ENCODE results near the gene CDH23. TPM values are rescaled to one million over a fixed set of nuclear protein-coding genes. Genes with fewer than 3 reads are reported as not detected.

CDH23 gene
- total and polyA plus RNA-seq, 9 of the 15 experiments (the other 6 are each of a cell fraction or from before 2014, with no cell fraction given), result 0.18 to 1.2 (median 0.47) TPM

- 48% methylated on average over 20 of the region's 20 CpGs for WGBS (ENCODE audit: insufficient coverage, low coverage, missing lambda C conversion rate)
- DNase-seq (ENCODE audit: extremely low read depth in 1 of 4, low spot score in 3 of 4) (peak; percentile 52 to 72 (median 67)), ATAC-seq (peak; percentile 81), FAIRE-seq (peak; percentile 88)
- no peaks in the 10 kb centered on the region for H4K20me1 ChIP-seq (replicated peaks; ENCODE audit: control insufficient read depth, insufficient read depth, low read length)
- H3K27ac ChIP-seq (ENCODE audit: extremely low read depth, low read depth, low read length), result no peak overlapping the region
- peak overlapping the region in 1 of 2 experiments; percentile 66; a peak in 2 of 4 replicates for H3K9ac ChIP-seq (ENCODE audit: insufficient read depth in 1 of 2, low read depth in 2 of 2, low read length in 2 of 2)
- in situ Hi-C loops (cut with MboI) (no loop called here), intact Hi-C loops (cut with micrococcal nuclease) (no loop called here)
- H3K4me3 ChIP-seq, result no peak overlapping the region
- no peaks in the 10 kb centered on the region for H3K9me3 ChIP-seq (replicated peaks; ENCODE audit: control insufficient read depth, insufficient read depth, low read depth, low read length)
- H3K79me2 ChIP-seq (ENCODE audit: control insufficient read depth, insufficient read depth, low read length), result no peaks in the 10 kb centered on the region
- ChIA-PET POLR2A (interaction anchor here (1.1 to 1.7 kb wide), 2 partner anchors 11 to 13 kb away, joined by 6 read pairs; no protein-coding TSS in a partner anchor), CTCF (ENCODE audit: low intra/inter-chr PET ratio) (interaction anchor here (0.7 kb wide), 1 partner anchor 197 kb away, joined by 3 read pairs; no protein-coding TSS in a partner anchor)
- peaks cover 17 to 32% of the 10 kb centered on the region in 2 experiments for H3K27me3 ChIP-seq (ENCODE audit: control insufficient read depth in 2 of 2, insufficient read depth in 2 of 2, low read length in 2 of 2)
- peaks cover 13 to 19% of the 10 kb centered on the region in 2 experiments; a peak in 4 of 5 replicates for H3K4me1 ChIP-seq (replicated peaks in 1 of 2; ENCODE audit: control insufficient read depth in 2 of 2, insufficient read depth in 2 of 2, low read length in 2 of 2)
- BruUV-seq (replicated peaks), result no TSS peak
- H2AFZ ChIP-seq (ENCODE audit: low read depth, low read length), result peak overlapping the region; percentile 63; the same call in 1 of the 2 replicates
- H3K36me3 ChIP-seq (ENCODE audit: control insufficient read depth, insufficient read depth, low read length), result no peaks in the 10 kb centered on the region
- no peaks in the 10 kb centered on the region for H3K9me1 ChIP-seq (ENCODE audit: control insufficient read depth, insufficient read depth, low read length)
- peak overlapping the region; percentile 12; the same call in 1 of the 2 replicates for H3K4me2 ChIP-seq (ENCODE audit: insufficient read depth, low read length)
- TF ChIP-seq ELK3 (CRISPR knock-in tag; IDR thresholded peaks at IDR 0.05), result no peak
- TF ChIP-seq ETS1 (conservative IDR thresholded peaks at IDR 0.05; ENCODE audit: control insufficient read depth, low read depth, low read length), result no peak
- TF ChIP-seq SUPT5H (IDR thresholded peaks at IDR 0.05), result no peak
- TF ChIP-seq SMARCA4 (IDR thresholded peaks at IDR 0.05), result no peak
- TF ChIP-seq GATA2 (CRISPR knock-in tag; IDR thresholded peaks at IDR 0.05), result no peak
- TF ChIP-seq JUN (IDR thresholded peaks at IDR 0.05; ENCODE audit: borderline replicate concordance, low read depth, low read length), result no peak
- no peak for TF ChIP-seq JUN (CRISPR knock-in tag; IDR thresholded peaks at IDR 0.05; ENCODE audit: borderline replicate concordance)
- no peak for TF ChIP-seq JUNB (CRISPR knock-in tag; conservative IDR thresholded peaks at IDR 0.05)
- peak in 1 of 2 experiments; percentile 75; a peak in 1 of 4 replicates for TF ChIP-seq RCOR1 (IDR thresholded peaks at IDR 0.05; ENCODE audit: borderline replicate concordance in 1 of 2, low read depth in 2 of 2, low read length in 2 of 2)
- TF ChIP-seq XRCC3 (IDR thresholded peaks at IDR 0.05), result no peak
- TF ChIP-seq GABPA (tag; conservative IDR thresholded peaks at IDR 0.05; ENCODE audit: low read depth), result peak; percentile 85
Measured at GRCh38 chr10:71547876-71548846, 151.4 kb downstream of the CDH23 start.
